GM04504 (cell line): ENCODE results near the gene HNRNPA2B1.
"Not testable (repeated sequence)": the region's sequence is repeated elsewhere in the genome, so short reads cannot be mapped to it uniquely, and the experiment has no call there.

Source experiments
- DNase-seq: peaks from one replicate; pipeline ENCODE4 v3.0.0-alpha.2; 2012; ENCODE audit warnings: low read depth

The HNRNPA2B1 gene

GRCh38 chr7:26184281-26185101 is 16.1 kb downstream of the HNRNPA2B1 start:
- not testable (repeated sequence) for DNase-seq

DNA sequence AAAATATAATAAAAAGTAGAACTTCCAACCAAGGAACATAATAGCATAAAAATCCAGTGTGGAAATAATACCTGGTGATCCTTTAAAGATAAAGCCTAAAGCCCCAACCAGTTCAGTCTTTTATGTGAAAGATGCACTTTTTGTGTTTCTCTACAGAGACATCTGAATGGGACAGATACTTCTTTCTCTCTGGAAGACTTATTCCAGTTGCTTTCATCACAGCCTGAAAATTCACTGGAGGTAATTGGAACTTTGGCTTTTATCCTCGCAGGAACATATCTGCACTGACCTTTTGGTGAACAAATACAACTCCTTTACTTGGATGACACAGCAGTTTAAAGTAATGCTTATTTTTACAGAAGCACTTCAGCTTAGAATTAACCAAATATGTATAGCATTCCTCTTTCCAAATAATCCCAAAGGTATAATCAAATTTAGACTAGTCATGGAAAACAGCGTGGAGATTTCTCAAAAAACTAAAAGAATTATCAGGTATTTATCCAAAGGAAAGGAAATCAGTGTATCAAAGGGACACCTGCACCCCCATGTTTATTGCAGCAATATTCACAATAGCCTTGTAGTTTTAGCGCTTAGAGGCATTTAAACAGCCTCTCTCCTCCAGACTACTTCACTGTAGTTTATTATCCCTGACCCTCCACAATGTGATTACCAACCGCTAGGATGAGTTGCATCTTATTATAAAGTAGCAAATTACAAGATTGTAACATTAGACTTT is 16.8 kb downstream of the HNRNPA2B1 start:
- no peak for DNase-seq

GRCh38 chr7:26182706-26183105 is 17.8 kb downstream of the HNRNPA2B1 start:
- DNase-seq, result no peak

GRCh38 chr7:26182283-26182682 is 18.3 kb downstream of the HNRNPA2B1 start:
- DNase-seq, result no peak

GRCh38 chr7:26181474-26182227 is 18.9 kb downstream of the HNRNPA2B1 start:
- no peak for DNase-seq

DNA sequence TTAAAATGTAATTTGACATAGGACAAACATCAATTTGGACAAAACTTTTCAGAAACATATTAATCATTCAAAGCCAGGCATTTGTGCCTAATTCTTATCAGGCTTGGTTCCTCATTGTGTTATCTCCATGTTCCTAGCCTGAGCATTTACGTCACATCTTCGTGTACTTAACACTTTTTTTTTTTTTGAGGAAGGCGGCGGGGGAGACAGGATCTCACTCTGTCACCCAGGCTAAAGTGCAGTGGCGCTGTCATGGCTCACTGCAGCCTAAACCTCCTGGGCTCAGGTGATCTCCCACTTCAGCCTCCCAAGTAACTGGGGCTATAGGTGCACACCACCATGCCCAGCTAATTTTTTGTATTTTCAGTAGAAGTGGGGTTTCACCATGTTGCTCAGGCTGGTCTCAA is 19.8 kb downstream of the HNRNPA2B1 start:
- no peak for DNase-seq

GRCh38 chr7:26179826-26180497 is 20.6 kb downstream of the HNRNPA2B1 start:
- DNase-seq, result no peak

GRCh38 chr7:26179422-26179821 is 21.1 kb downstream of the HNRNPA2B1 start:
- no peak for DNase-seq

GRCh38 chr7:26178272-26178960 is 22.1 kb downstream of the HNRNPA2B1 start:
- no peak for DNase-seq

GRCh38 chr7:26177269-26177668 is 23.3 kb downstream of the HNRNPA2B1 start:
- not testable (repeated sequence) for DNase-seq

- DNase-seq, result not testable (repeated sequence)
Observed at GRCh38 chr7:26176696-26177095, 23.9 kb downstream of the HNRNPA2B1 start.

- DNase-seq, result not testable (repeated sequence)
Observed at GRCh38 chr7:26175903-26176302, 24.6 kb downstream of the HNRNPA2B1 start.

DNA sequence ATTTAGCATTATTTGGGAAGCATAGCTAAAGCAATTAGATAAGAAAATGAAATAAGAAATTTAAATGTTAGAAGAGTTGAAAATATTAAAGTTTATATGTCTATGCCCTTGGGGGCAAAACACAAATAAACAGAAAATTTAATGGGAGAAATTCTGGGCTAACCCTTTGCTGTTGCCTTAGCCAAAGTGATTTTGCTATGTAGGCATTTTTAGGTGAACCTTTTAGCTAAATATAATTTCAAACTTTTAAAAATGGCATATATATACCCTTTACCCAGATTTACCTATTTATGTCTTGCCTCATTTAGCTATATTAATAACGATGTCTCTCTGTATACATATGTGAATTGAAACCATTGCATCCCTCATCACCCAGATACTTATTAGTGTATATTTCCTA is 28.5 kb downstream of the HNRNPA2B1 start:
- DNase-seq, result no peak

DNA sequence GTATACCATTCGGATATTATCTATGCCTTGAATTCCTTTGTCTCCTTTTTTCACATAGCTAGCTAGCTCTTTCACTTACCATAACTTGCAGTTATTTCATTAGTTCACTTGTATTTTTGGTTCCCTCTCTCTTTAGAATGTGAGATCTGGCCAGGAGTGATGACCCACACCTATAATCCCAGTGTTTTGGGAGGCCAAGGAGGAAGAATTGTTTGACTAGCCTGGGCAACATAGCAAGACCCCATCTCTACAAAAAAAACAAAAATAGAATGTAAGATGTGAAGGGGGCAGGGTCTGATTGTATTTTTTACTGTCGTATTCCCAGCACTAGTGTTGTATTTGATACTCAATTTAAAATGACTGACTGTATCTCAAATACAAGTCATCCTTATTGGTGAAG is 28.9 kb downstream of the HNRNPA2B1 start:
- no peak for DNase-seq

DNA sequence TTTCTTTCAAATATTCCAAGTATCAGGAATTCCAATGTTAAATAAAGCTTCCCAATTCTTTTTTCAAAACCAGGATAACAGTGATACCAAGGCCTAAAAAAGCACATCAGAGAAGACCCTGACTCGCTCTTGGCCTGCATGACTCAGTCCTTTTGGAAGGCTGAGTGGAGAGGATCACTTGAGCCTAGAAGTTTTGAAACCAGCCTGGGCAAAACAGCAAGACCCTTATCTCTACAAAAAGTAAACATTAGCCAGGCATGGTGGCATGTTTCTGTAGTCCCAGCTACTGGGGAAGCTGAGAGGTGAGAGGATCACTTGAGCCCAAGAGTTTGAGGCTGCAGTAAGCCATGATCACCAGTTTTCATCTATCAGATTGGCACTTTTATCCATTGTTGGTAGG is 29.9 kb downstream of the HNRNPA2B1 start:
- DNase-seq, result no peak

GRCh38 chr7:26169271-26169670 is 31.3 kb downstream of the HNRNPA2B1 start:
- no peak for DNase-seq

DNA sequence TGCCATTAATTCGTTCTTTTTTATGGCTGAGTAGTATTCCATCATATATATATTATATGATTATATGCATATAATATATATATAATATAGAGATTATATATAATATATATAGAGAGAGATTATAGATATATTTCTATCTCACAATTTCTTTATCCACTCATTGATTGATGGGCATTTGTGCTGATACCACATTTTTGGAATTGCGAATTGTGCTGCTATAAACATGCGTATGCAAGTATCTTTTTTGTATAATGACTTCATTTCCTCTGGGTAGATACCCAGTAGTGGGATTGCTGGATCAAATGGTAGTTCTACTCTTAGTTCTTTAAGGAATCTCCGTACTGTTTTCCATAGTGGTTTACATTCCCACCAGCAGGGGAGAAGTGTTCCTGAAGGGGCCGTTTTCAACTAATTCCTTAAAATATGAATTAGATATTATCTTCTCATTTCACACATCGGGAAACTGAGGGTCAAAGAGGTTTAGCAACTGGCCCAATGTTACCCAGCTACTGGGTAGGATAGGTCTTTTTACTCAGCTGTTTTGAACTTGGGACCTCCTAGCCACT is 32.0 kb downstream of the HNRNPA2B1 start:
- no peak for DNase-seq

- DNase-seq, result no peak
Observed at GRCh38 chr7:26167303-26167934, 33.1 kb downstream of the HNRNPA2B1 start.

- DNase-seq, result no peak
Observed at GRCh38 chr7:26166684-26167266, 33.8 kb downstream of the HNRNPA2B1 start.
